HEK293 (cell line): Measurements from ENCODE around the gene PTPRK.

Experiments
- CTCF ChIA-PET: fragments of 350-600 bp; formaldehyde crosslinking; extraction: SDS; loops from one replicate; lab custom pipeline; 2021; ENCODE audit warnings: antibody characterized with exemption; lab: Yijun Ruan, JAX
- POLR2A ChIA-PET: fragments of 300-600 bp; formaldehyde crosslinking; extraction: SDS; loops from one replicate; lab custom pipeline; 2020; ENCODE audit warnings: antibody characterized with exemption, inconsistent platforms; lab: Yijun Ruan, JAX
- H3K27ac ChIP-seq: fragments of 200-500 bp; sonication (Bioruptor generic); 2 replicates; pipeline ENCODE4 v1.5.1; 2014; ENCODE audit warnings: low read depth, low read length, control low read depth, inconsistent platforms; ENCODE audit errors: extremely low read depth
- H3K36me3 ChIP-seq, 2 experiments: fragments of 200-500 bp in 1 of 2; sonication (Bioruptor generic) in 1 of 2; 1 replicate in 1 of 2; 2 replicates in 1 of 2; pipeline ENCODE4 v1.5.1; 2014 to 2017; ENCODE audit warnings: inconsistent platforms in 2 of 2, low read length in 2 of 2; ENCODE audit not compliant: control insufficient read depth in 2 of 2, insufficient read depth in 1 of 2
- H3K4me1 ChIP-seq: fragments of 200-500 bp; sonication (Bioruptor generic); 2 replicates; pipeline ENCODE4 v1.5.1; 2014; ENCODE audit warnings: mild to moderate bottlenecking, low read length, inconsistent platforms; ENCODE audit not compliant: control insufficient read depth, insufficient read depth
- H3K4me3 ChIP-seq: 2 replicates; pipeline ENCODE4 v1.5.1; 2011; ENCODE audit warnings: low read depth, mild to moderate bottlenecking, control low read depth, low read length, moderate library complexity
- H3K9me3 ChIP-seq: fragments of 200-500 bp; sonication (Bioruptor generic); 2 replicates; pipeline ENCODE4 v1.5.1; 2014; ENCODE audit warnings: low read depth, low read length, inconsistent platforms; ENCODE audit not compliant: control insufficient read depth, insufficient read depth
- IKZF3 ChIP-seq: fragments of 450-650 bp; IDR thresholded peaks from 2 replicates; pipeline ENCODE4 v1.5.0; 2018; ENCODE audit warnings: missing biosample characterization, mild to moderate bottlenecking, missing genetic modification characterization, moderate library complexity
- SP3 ChIP-seq: fragments of 450-650 bp; formaldehyde crosslinking; IDR thresholded peaks from 2 replicates; pipeline ENCODE4 v1.5.1; 2016; ENCODE audit warnings: missing biosample characterization, missing genetic modification characterization
- ZBTB21 ChIP-seq: fragments of 450-650 bp; formaldehyde crosslinking; IDR thresholded peaks from 2 replicates; pipeline ENCODE4 v1.5.1; 2017; ENCODE audit warnings: missing biosample characterization, missing genetic modification characterization
- ZEB2 ChIP-seq: fragments of 450-650 bp; formaldehyde crosslinking; IDR thresholded peaks from 2 replicates; pipeline ENCODE4 v1.5.1; 2016; ENCODE audit warnings: missing biosample characterization, missing genetic modification characterization
- ZNF157 ChIP-seq: fragments of 450-650 bp; formaldehyde crosslinking; IDR thresholded peaks from 2 replicates; pipeline ENCODE4 v1.5.1; 2016; ENCODE audit warnings: missing biosample characterization, missing genetic modification characterization
- ZNF174 ChIP-seq: fragments of 450-650 bp; formaldehyde crosslinking; IDR thresholded peaks from 2 replicates; pipeline ENCODE4 v1.5.0; 2017; ENCODE audit warnings: missing biosample characterization, mild to moderate bottlenecking, missing genetic modification characterization
- ZNF248 ChIP-seq: fragments of 450-650 bp; formaldehyde crosslinking; IDR thresholded peaks from 2 replicates; pipeline ENCODE4 v1.5.1; 2017; ENCODE audit warnings: missing biosample characterization, missing genetic modification characterization
- ZNF274 ChIP-seq, 2 experiments: fragments of 200-500 bp in 1 of 2; fragments of 450-650 bp in 1 of 2; sonication (Bioruptor generic) in 1 of 2; formaldehyde crosslinking in 1 of 2; IDR thresholded peaks; 2 replicates each; pipeline versions ENCODE4 v1.5.1 to v1.6.1; 2014 to 2016; ENCODE audit warnings: borderline replicate concordance in 1 of 2, inconsistent platforms in 1 of 2, low read length in 1 of 2, missing biosample characterization in 1 of 2, missing genetic modification characterization in 1 of 2
- ZNF350 ChIP-seq: fragments of 450-650 bp; formaldehyde crosslinking; IDR thresholded peaks from 2 replicates; pipeline ENCODE4 v1.5.0; 2017; ENCODE audit warnings: missing biosample characterization, mild to moderate bottlenecking, missing genetic modification characterization
- ZNF585B ChIP-seq: fragments of 450-650 bp; formaldehyde crosslinking; IDR thresholded peaks from 2 replicates; pipeline ENCODE4 v1.5.1; 2016; ENCODE audit warnings: missing biosample characterization, missing genetic modification characterization
- ZNF747 ChIP-seq: fragments of 450-650 bp; formaldehyde crosslinking; IDR thresholded peaks from 2 replicates; pipeline ENCODE4 v1.5.1; 2016; ENCODE audit warnings: missing biosample characterization, missing genetic modification characterization
- ZNF768 ChIP-seq: fragments of 450-650 bp; formaldehyde crosslinking; IDR thresholded peaks from 2 replicates; pipeline ENCODE4 v1.5.1; 2018; ENCODE audit warnings: missing biosample characterization, mild to moderate bottlenecking, missing genetic modification characterization
- ZNF785 ChIP-seq: fragments of 450-650 bp; formaldehyde crosslinking; IDR thresholded peaks from 2 replicates; pipeline ENCODE4 v1.5.1; 2016; ENCODE audit warnings: missing biosample characterization, missing genetic modification characterization
- TF ChIP-seq, protein P1 (sequence below): fragments of 450-650 bp; formaldehyde crosslinking; IDR thresholded peaks from 2 replicates; pipeline ENCODE4 v1.5.1; 2016; ENCODE audit warnings: missing biosample characterization, missing genetic modification characterization
- TF ChIP-seq, protein P2 (sequence below): fragments of 450-650 bp; formaldehyde crosslinking; IDR thresholded peaks from 2 replicates; pipeline ENCODE4 v1.5.0; 2017; ENCODE audit warnings: missing biosample characterization, missing genetic modification characterization, borderline replicate concordance
- TF ChIP-seq, protein P3 (sequence below): fragments of 450-650 bp; formaldehyde crosslinking; IDR thresholded peaks from 2 replicates; pipeline ENCODE4 v1.5.1; 2017; ENCODE audit warnings: missing biosample characterization, missing genetic modification characterization
- TF ChIP-seq, protein P4 (sequence below): fragments of 450-650 bp; formaldehyde crosslinking; IDR thresholded peaks from 2 replicates; pipeline ENCODE4 v1.5.1; 2016; ENCODE audit warnings: missing biosample characterization, missing genetic modification characterization
- TF ChIP-seq, protein P5 (sequence below): fragments of 450-650 bp; formaldehyde crosslinking; IDR thresholded peaks from 2 replicates; pipeline ENCODE4 v1.5.1; 2016; ENCODE audit warnings: missing biosample characterization, missing genetic modification characterization, low read depth

PTPRK gene

DNA sequence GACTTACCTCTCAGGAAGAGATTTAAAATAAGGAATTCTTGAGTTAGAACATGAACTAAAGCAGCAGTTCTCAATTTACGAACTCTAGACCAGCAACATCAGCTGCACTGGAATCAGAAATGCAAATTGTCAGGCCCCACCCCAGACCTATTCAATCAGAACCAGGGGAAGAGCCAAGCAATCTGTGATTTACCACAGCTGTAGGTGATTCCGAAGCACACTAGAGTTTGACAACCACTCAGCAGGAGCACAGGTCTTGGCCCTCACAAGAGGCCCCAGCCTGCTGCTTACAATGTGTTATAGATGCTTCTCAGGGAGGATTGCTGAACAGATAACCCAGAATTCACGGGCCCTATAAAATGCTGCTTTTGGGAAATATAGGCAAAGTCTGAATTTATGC is 279.2 kb downstream of the PTPRK start:
- ChIA-PET CTCF (no interaction called here), POLR2A (no interaction called here)
- no peak overlapping the region for H3K27ac ChIP-seq
- TF ChIP-seq ZNF248 (tag by site-specific recombination) (no peak), ZNF768 (tag by site-specific recombination) (no peak), ZNF785 (tag by site-specific recombination) (no peak), ZNF350 (tag by site-specific recombination) (no peak), ZNF274 (IDR thresholded peaks at IDR 0.05; ENCODE audit: low read length) (no peak), ZNF274 (tag by site-specific recombination; IDR thresholded peaks at IDR 0.05; ENCODE audit: borderline replicate concordance) (no peak), ZNF174 (no peak), ZNF157 (tag by site-specific recombination) (no peak), ZNF747 (no peak), SP3 (tag by site-specific recombination) (no peak), ZBTB21 (tag by site-specific recombination) (no peak), ZNF585B (tag by site-specific recombination) (no peak), ZEB2 (tag by site-specific recombination) (no peak), IKZF3 (no peak)
- TF ChIP-seq, protein P1, sequence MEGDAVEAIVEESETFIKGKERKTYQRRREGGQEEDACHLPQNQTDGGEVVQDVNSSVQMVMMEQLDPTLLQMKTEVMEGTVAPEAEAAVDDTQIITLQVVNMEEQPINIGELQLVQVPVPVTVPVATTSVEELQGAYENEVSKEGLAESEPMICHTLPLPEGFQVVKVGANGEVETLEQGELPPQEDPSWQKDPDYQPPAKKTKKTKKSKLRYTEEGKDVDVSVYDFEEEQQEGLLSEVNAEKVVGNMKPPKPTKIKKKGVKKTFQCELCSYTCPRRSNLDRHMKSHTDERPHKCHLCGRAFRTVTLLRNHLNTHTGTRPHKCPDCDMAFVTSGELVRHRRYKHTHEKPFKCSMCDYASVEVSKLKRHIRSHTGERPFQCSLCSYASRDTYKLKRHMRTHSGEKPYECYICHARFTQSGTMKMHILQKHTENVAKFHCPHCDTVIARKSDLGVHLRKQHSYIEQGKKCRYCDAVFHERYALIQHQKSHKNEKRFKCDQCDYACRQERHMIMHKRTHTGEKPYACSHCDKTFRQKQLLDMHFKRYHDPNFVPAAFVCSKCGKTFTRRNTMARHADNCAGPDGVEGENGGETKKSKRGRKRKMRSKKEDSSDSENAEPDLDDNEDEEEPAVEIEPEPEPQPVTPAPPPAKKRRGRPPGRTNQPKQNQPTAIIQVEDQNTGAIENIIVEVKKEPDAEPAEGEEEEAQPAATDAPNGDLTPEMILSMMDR (tag by site-specific recombination) = no peak
- TF ChIP-seq, protein P2, sequence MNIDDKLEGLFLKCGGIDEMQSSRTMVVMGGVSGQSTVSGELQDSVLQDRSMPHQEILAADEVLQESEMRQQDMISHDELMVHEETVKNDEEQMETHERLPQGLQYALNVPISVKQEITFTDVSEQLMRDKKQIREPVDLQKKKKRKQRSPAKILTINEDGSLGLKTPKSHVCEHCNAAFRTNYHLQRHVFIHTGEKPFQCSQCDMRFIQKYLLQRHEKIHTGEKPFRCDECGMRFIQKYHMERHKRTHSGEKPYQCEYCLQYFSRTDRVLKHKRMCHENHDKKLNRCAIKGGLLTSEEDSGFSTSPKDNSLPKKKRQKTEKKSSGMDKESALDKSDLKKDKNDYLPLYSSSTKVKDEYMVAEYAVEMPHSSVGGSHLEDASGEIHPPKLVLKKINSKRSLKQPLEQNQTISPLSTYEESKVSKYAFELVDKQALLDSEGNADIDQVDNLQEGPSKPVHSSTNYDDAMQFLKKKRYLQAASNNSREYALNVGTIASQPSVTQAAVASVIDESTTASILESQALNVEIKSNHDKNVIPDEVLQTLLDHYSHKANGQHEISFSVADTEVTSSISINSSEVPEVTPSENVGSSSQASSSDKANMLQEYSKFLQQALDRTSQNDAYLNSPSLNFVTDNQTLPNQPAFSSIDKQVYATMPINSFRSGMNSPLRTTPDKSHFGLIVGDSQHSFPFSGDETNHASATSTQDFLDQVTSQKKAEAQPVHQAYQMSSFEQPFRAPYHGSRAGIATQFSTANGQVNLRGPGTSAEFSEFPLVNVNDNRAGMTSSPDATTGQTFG (tag by site-specific recombination) = no peak
- TF ChIP-seq, protein P3, sequence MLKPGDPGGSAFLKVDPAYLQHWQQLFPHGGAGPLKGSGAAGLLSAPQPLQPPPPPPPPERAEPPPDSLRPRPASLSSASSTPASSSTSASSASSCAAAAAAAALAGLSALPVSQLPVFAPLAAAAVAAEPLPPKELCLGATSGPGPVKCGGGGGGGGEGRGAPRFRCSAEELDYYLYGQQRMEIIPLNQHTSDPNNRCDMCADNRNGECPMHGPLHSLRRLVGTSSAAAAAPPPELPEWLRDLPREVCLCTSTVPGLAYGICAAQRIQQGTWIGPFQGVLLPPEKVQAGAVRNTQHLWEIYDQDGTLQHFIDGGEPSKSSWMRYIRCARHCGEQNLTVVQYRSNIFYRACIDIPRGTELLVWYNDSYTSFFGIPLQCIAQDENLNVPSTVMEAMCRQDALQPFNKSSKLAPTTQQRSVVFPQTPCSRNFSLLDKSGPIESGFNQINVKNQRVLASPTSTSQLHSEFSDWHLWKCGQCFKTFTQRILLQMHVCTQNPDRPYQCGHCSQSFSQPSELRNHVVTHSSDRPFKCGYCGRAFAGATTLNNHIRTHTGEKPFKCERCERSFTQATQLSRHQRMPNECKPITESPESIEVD = no peak
- TF ChIP-seq, protein P4, sequence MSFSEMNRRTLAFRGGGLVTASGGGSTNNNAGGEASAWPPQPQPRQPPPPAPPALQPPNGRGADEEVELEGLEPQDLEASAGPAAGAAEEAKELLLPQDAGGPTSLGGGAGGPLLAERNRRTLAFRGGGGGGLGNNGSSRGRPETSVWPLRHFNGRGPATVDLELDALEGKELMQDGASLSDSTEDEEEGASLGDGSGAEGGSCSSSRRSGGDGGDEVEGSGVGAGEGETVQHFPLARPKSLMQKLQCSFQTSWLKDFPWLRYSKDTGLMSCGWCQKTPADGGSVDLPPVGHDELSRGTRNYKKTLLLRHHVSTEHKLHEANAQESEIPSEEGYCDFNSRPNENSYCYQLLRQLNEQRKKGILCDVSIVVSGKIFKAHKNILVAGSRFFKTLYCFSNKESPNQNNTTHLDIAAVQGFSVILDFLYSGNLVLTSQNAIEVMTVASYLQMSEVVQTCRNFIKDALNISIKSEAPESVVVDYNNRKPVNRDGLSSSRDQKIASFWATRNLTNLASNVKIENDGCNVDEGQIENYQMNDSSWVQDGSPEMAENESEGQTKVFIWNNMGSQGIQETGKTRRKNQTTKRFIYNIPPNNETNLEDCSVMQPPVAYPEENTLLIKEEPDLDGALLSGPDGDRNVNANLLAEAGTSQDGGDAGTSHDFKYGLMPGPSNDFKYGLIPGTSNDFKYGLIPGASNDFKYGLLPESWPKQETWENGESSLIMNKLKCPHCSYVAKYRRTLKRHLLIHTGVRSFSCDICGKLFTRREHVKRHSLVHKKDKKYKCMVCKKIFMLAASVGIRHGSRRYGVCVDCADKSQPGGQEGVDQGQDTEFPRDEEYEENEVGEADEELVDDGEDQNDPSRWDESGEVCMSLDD = no peak
- TF ChIP-seq, protein P5, sequence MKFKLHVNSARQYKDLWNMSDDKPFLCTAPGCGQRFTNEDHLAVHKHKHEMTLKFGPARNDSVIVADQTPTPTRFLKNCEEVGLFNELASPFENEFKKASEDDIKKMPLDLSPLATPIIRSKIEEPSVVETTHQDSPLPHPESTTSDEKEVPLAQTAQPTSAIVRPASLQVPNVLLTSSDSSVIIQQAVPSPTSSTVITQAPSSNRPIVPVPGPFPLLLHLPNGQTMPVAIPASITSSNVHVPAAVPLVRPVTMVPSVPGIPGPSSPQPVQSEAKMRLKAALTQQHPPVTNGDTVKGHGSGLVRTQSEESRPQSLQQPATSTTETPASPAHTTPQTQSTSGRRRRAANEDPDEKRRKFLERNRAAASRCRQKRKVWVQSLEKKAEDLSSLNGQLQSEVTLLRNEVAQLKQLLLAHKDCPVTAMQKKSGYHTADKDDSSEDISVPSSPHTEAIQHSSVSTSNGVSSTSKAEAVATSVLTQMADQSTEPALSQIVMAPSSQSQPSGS (tag by site-specific recombination) = no peak
- H3K4me3 ChIP-seq = no peak overlapping the region
- H3K36me3 ChIP-seq = peaks cover 0 to 3% of the 10 kb centered on the region in 2 experiments; a peak in 1 of 3 replicates
- no peaks in the 10 kb centered on the region for H3K9me3 ChIP-seq
- no peaks in the 10 kb centered on the region for H3K4me1 ChIP-seq
